Upper lobe of left lung (tissue), 6 donors: Measurements from ENCODE around the gene HPCAL1. TPM values are rescaled to one million over a fixed set of nuclear protein-coding genes. Genes with fewer than 3 reads are reported as not detected.
"Not testable (repeated sequence)": the region's sequence is repeated elsewhere in the genome, so short reads cannot be mapped to it uniquely, and the experiment has no call there.

Experiments used
- ATAC-seq, 2 donors: fragments of 200-7000 bp; cut with Tn5 transposase; one replicate each; pipeline ENCODE4 v1.9.1; 2022; ENCODE audit warnings: mild to moderate bottlenecking in 2 of 2, moderate library complexity in 2 of 2; ENCODE audit not compliant: low FRiP score in 2 of 2
- DNase-seq, 2 donors: peaks; one replicate each; pipeline ENCODE4 v3.0.0-alpha.2; 2019 to 2020
- H3K27ac ChIP-seq, 4 donors: fragments of 200-600 bp; sonication (generic); one replicate each; pipeline ENCODE4 v1.5.1; 2016 to 2019
- H3K27me3 ChIP-seq, 4 donors: fragments of 200-600 bp; sonication (generic); one replicate each; pipeline ENCODE4 v1.5.1; 2017 to 2019
- H3K36me3 ChIP-seq, 4 donors: fragments of 200-600 bp; sonication (generic); one replicate each; pipeline ENCODE4 v1.5.1; 2016 to 2019
- H3K4me1 ChIP-seq, 4 donors: fragments of 200-600 bp; sonication (generic); one replicate each; pipeline ENCODE4 v1.5.1; 2018 to 2019
- H3K4me3 ChIP-seq, 4 donors: fragments of 200-600 bp; sonication (generic); one replicate each; pipeline ENCODE4 v1.5.1; 2017 to 2019; ENCODE audit warnings: mild to moderate bottlenecking in 2 of 4, moderate library complexity in 1 of 4
- H3K9me3 ChIP-seq, 4 donors: fragments of 200-600 bp; sonication (generic); one replicate each; pipeline ENCODE4 v1.5.1; 2018 to 2019
- EP300 ChIP-seq, 4 donors: sonication (generic); formaldehyde crosslinking; IDR thresholded peaks; one replicate each; pipeline ENCODE4 v1.5.1; 2017; ENCODE audit warnings: antibody characterized with exemption in 4 of 4, control low read depth in 2 of 4
- POLR2A ChIP-seq, 4 donors: fragments of 450-650 bp; IDR thresholded peaks; one replicate each; pipeline ENCODE4 v1.5.1; 2016 to 2017; ENCODE audit warnings: antibody characterized with exemption in 4 of 4, mild to moderate bottlenecking in 2 of 4
- POLR2AphosphoS5 ChIP-seq, 2 donors: sonication (generic); formaldehyde crosslinking; IDR thresholded peaks; one replicate each; pipeline ENCODE4 v1.5.1; 2017; ENCODE audit warnings: antibody characterized with exemption in 2 of 2
- WGBS, 2 donors: methylation state at CpG; one replicate each; pipeline ENCODE4 v1.1.5; 2017 to 2018; 5-methylcytosine and 5-hydroxymethylcytosine counted together
- total RNA-seq, 6 donors: library from RNA; depleted of rRNA in 4 of 6; stranded (reverse); fragments of >200 nt in 4 of 6; gene quantifications; one replicate each; pipeline versions ENCODE4 v1.1.0 to v1.2.1, GENCODE V29; 2016 to 2021
- TF ChIP-seq, protein P1 (sequence below), 6 experiments: fragments of 450-650 bp in 4 of 6; fragments of 200-600 bp in 2 of 6; sonication (generic) in 2 of 6; IDR thresholded peaks; one replicate each; pipeline ENCODE4 v1.5.1; 2016 to 2019; ENCODE audit warnings: antibody characterized with exemption in 6 of 6
- donor health status: DM: no; HTN: no; CAD: no; lungs with moderate emphysema.
- donor health status: DM: no; HTN: yes; CAD: no; lungs with severe emphysema.

HPCAL1 gene
- total RNA-seq, 6 donors from 2014 or later = 131 to 481 (median 261) TPM

- no peak for ATAC-seq
- no peak overlapping the region for H3K27ac ChIP-seq
- no peak for DNase-seq
- no peak for TF ChIP-seq POLR2AphosphoS5 (IDR thresholded peaks at IDR 0.05)
- no peak for TF ChIP-seq EP300 (IDR thresholded peaks at IDR 0.05)
- no peak for TF ChIP-seq POLR2A (IDR thresholded peaks at IDR 0.05)
- TF ChIP-seq, protein P1, sequence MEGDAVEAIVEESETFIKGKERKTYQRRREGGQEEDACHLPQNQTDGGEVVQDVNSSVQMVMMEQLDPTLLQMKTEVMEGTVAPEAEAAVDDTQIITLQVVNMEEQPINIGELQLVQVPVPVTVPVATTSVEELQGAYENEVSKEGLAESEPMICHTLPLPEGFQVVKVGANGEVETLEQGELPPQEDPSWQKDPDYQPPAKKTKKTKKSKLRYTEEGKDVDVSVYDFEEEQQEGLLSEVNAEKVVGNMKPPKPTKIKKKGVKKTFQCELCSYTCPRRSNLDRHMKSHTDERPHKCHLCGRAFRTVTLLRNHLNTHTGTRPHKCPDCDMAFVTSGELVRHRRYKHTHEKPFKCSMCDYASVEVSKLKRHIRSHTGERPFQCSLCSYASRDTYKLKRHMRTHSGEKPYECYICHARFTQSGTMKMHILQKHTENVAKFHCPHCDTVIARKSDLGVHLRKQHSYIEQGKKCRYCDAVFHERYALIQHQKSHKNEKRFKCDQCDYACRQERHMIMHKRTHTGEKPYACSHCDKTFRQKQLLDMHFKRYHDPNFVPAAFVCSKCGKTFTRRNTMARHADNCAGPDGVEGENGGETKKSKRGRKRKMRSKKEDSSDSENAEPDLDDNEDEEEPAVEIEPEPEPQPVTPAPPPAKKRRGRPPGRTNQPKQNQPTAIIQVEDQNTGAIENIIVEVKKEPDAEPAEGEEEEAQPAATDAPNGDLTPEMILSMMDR (IDR thresholded peaks at IDR 0.05) = no peak
- peaks cover 0 to 4% (median 0%) of the 10 kb centered on the region in 4 donors for H3K4me1 ChIP-seq
- WGBS, 2 donors = 86 to 93% methylated on average over 3 of the region's 3 CpGs
- H3K36me3 ChIP-seq = no peaks in the 10 kb centered on the region
- H3K27me3 ChIP-seq = no peaks in the 10 kb centered on the region
- H3K9me3 ChIP-seq = no peaks in the 10 kb centered on the region
- no peak overlapping the region for H3K4me3 ChIP-seq
These were observed 44.0 kb upstream of the HPCAL1 start for GRCh38 chr2:10258726-10259125.

DNA sequence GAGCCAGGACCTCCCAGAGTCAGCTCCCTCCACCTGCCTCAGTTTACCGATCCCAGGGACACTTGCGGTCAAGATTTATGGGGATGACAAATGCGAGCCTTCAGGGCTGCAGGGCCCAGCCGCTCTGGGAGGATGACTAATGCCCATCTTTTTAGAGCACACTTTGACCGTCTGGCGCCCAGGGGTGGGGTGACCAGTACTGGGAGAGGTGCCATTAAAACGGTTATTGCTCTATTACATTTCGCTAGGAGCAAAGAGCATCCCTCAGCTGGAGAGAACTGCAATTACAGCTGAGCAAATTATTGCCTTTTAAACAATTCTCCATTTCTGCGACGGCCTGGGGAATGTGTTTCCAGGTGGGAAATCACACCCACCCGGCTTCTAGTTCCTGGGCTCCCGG is 42.6 kb upstream of the HPCAL1 start:
- no peak for ATAC-seq
- no peak for DNase-seq
- Histone ChIP-seq H3K27ac (no peak overlapping the region), H3K36me3 (no peaks in the 10 kb centered on the region), H3K9me3 (no peaks in the 10 kb centered on the region), H3K4me3 (no peak overlapping the region), H3K27me3 (no peaks in the 10 kb centered on the region), H3K4me1 (no peaks in the 10 kb centered on the region)
- TF ChIP-seq POLR2AphosphoS5 (IDR thresholded peaks at IDR 0.05) = no peak
- TF ChIP-seq EP300 (IDR thresholded peaks at IDR 0.05) = no peak
- no peak for TF ChIP-seq POLR2A (IDR thresholded peaks at IDR 0.05)
- TF ChIP-seq, protein P1 (IDR thresholded peaks at IDR 0.05) = no peak
- WGBS, 2 donors = 91 to 98% methylated on average over 5 to 12 of the region's 12 CpGs

- DNase-seq, H3K9me3 ChIP-seq, H3K36me3 ChIP-seq, H3K4me1 ChIP-seq, ATAC-seq, H3K4me3 ChIP-seq, H3K27me3 ChIP-seq, H3K27ac ChIP-seq: not testable (repeated sequence)
- 84 to 91% methylated on average over 5 of the region's 5 CpGs for WGBS, 2 donors
These were observed 39.2 kb upstream of the HPCAL1 start for GRCh38 chr2:10263526-10263925.

- H3K27me3 ChIP-seq = no peaks in the 10 kb centered on the region
- no peak overlapping the region for H3K4me3 ChIP-seq
- ATAC-seq = no peak
- no peak overlapping the region for H3K27ac ChIP-seq
- WGBS, 2 donors = 90 to 93% methylated on average over 19 to 26 of the region's 26 CpGs
- DNase-seq = no peak
- TF ChIP-seq, protein P1 (IDR thresholded peaks at IDR 0.05) = no peak
- TF ChIP-seq POLR2AphosphoS5 (IDR thresholded peaks at IDR 0.05) (no peak), EP300 (IDR thresholded peaks at IDR 0.05) (no peak), POLR2A (IDR thresholded peaks at IDR 0.05) (no peak)
- H3K4me1 ChIP-seq = peaks cover 0 to 3% (median under 1%) of the 10 kb centered on the region in 4 donors
- H3K36me3 ChIP-seq = no peaks in the 10 kb centered on the region
- no peaks in the 10 kb centered on the region for H3K9me3 ChIP-seq
These were observed 38.0 kb upstream of the HPCAL1 start for GRCh38 chr2:10264506-10265328.

DNA sequence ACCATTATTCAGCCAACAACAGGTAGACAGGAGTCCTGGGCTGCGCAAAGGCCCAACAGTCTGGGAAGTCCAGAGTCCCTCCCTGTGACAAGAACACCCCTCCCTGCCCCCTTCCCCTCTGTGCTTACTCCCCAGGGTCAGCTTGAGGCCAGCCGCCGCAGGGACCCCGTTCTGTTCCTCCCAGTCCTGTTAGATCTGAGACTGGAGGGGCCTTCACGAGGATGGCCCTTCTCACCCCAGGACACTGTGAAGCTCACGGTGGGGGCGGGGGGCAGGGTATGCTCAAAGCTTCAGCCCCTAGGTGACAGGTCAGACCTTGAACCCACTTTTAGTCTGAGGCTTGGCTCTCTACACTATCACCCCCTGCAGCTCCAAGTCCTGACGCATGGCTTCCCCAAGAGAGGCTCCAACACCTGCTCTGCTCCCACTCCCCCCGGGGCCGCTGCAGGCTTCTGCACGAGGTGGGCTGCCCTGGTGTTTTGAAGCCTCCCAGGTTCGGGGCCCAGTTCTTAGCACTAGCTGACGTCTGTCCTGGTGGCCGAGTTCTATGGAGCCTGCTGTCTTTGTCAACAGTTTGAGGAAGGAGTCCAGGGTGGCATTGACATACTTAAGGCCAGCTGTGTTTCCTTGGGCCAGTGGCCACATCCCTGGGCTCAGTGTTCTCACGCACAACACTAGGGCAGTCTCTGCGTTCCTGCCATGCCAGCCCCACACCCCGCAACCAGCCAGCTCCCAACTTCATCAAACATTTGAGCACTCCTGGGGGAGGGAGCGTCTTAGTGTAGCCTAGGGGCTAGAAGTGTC is 37.2 kb upstream of the HPCAL1 start:
- Histone ChIP-seq H3K27ac (no peak overlapping the region), H3K36me3 (no peaks in the 10 kb centered on the region), H3K4me1 (peaks cover 4 to 12% (median 8%) of the 10 kb centered on the region in 4 donors), H3K4me3 (no peak overlapping the region), H3K9me3 (no peaks in the 10 kb centered on the region), H3K27me3 (no peaks in the 10 kb centered on the region)
- DNase-seq (no peak), ATAC-seq (no peak)
- no peak for TF ChIP-seq POLR2AphosphoS5 (IDR thresholded peaks at IDR 0.05)
- TF ChIP-seq, protein P1 (IDR thresholded peaks at IDR 0.05) = no peak
- TF ChIP-seq POLR2A (IDR thresholded peaks at IDR 0.05) = no peak
- TF ChIP-seq EP300 (IDR thresholded peaks at IDR 0.05) = no peak
- 86 to 88% methylated on average over 13 to 17 of the region's 18 CpGs for WGBS, 2 donors
